Stimulated activated CD8-positive, alpha-beta memory T cell treated with anti-CD3 and anti-CD28 coated beads, Interleukin-2, amount 100 ng/mL, for 48 hours (primary cell): Measurements from ENCODE around the gene ZNF438.

ENCODE experiments used
- DNase-seq, 2 donors: peaks; one replicate each; pipeline ENCODE4 v3.0.0-alpha.2; 2020; ENCODE audit warnings: low read depth in 2 of 2

Gene ZNF438

DNA sequence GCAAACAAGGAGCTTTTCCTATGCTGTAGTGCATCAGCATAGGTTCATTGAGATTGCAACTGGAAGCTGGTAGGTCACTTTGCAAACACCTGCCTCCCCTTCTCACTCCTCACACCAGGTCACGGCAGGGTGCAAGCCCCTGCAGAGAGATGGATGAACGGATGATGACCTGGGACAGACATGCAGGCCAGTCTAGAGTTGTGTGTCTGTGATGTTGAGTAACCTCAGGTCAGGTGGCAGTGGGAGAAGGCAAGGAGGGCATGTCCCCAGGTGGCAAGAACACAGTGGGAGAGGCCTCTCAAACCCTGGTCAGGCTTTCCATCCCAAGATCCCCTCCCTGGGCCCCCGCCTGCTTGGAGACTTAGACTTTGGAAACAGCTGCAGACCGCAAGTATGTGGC is 205.0 kb downstream of the ZNF438 start:
- no peak for DNase-seq

GRCh38 chr10:30825495-30825894 is 206.2 kb downstream of the ZNF438 start:
- DNase-seq = no peak

DNA sequence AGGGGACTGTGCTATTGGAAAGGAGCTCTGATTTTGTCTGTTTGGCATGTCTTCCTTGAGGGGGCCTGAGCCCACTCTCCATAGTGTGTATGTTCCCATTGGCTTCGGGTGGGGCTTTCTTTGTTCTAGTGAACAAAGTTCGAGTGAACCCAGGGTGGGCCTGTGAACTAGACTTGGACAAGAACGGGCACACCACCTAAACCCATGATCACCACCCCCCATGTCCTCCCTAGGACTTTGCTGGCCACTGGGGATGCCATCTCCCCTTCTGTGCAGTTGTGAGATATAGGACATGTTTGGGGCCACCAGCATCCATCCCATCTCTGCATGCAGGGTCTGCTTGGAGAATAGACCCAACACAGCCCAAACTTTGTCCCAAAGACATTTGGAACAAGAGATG is 206.6 kb downstream of the ZNF438 start:
- no peak for DNase-seq

GRCh38 chr10:30823651-30824050 is 208.0 kb downstream of the ZNF438 start:
- no peak for DNase-seq

DNA sequence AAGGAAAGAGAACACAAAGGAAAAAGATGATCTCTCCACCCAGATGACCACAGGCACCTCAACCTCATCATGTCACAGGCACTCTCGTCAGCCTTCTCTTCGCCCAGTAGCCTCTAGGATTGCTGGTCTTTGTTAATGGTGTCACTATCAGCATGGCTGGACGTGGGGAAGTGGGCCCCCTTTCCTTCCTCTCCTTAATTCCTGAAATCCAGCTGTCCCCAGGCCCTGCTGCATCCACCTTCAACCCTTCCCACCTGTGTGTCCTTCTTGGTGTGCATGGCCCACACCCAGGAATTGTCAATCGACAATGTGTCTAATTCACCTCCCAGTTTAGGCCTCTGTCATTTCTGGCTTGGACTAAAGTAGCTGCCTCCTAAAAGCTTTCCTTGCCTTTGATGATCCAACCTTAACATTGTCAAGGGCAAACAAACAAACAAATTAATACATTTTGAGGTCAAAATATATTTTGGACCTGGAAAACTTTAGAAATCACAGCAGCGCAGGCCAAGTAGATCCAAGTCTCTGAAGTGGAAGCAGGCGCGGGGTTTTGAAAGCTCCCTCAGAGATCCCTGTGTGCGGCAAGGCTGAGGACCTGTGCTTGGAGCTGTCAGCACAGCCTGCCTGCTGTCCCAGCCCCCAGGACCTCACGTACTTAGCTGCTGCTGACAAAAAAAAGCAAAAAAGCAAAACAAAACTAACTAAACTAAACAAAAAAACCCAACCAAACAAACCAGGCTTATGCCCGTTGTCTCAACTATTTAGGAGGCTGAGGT is 208.8 kb downstream of the ZNF438 start:
- no peak for DNase-seq

DNA sequence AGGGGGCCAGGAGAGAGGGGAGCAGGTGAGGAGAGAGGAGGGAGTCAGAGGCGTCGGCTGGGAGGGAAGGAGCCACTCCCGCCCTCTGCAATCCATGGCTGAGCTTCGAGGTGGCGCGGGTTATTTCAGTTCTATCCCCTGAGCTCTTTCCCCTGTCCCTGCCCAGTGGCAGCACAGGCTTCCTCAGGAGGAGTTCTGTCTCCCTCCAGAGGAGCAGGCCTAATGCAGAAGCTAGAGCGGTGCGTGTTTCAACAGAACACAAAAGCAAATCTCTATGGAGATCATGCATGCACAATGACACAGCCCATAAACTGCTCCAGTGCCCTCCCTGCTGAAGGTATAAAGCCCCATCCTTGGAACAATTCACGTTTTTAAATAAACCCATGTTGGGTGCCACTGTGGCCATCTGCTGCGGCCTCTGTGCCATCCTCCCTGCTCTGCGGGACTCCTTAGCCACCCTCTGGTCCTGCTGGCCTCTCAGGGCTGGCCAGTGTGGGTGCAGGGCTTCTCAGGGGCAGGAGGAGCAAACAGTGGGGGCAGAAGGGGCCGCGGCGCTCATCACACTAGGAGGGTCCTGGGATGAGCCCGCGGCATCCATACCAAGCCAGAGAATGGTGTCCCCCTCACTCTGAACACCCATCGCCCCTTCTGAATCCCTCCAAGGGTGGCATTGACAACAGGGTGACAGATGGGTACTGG is 209.5 kb downstream of the ZNF438 start:
- DNase-seq = no peak

- DNase-seq = no peak
Observed at GRCh38 chr10:30821261-30821993, 210.2 kb downstream of the ZNF438 start.

DNA sequence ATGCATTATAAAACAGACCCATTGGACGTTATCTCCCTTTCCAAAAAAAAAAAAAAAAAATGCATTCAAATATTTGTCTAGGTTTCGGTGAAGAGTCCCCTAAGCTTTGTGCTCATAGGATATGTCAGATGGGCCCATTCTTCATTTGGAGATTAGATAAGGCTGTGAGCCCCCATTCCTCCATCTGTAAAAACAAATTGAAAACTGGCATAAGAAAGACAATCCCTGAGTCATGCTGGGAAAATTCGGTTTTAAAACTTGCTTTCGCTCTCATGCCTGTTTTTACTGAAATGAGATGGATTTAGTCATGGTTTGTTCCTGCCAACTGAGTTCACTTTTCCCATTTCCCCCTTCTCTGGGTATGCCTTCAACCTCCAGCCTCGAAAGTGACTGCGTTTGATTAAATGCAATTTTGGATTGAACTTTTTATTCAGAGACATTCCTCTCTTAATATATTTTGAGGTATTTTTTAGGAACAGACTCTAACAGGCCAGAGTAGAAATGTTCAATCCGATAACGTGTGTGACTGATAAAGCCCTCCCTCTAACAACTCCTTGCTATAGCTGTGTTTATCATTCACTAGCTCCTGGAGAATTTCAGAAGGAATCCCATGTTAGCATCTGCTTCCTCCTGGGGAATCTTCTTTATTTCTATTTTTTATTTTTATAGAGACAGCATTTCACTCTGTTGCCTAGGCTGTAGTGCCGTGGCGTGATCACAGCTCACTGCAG is 211.2 kb downstream of the ZNF438 start:
- DNase-seq = no peak

GRCh38 chr10:30819341-30820181 is 212.1 kb downstream of the ZNF438 start:
- no peak for DNase-seq

DNA sequence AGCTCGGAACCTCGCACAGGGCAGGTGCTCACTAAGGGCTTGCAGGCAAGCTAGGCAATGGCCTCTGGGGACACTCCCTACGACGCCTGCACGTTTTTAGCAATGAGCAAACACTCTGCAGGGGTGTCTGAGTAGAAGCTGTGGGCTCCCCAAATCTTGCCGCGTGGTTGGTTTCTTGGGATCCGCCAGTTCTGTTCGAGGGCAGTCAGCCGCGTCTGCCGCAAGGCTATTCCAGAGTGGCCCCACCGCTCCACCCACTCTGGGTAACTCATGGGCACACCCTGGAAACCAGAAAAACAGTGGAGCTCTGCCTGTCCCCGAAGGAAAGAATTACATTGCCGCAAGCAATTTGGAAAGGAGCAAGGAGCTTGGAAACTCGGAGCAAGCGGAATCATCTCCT is 212.8 kb downstream of the ZNF438 start:
- DNase-seq = no peak

DNA sequence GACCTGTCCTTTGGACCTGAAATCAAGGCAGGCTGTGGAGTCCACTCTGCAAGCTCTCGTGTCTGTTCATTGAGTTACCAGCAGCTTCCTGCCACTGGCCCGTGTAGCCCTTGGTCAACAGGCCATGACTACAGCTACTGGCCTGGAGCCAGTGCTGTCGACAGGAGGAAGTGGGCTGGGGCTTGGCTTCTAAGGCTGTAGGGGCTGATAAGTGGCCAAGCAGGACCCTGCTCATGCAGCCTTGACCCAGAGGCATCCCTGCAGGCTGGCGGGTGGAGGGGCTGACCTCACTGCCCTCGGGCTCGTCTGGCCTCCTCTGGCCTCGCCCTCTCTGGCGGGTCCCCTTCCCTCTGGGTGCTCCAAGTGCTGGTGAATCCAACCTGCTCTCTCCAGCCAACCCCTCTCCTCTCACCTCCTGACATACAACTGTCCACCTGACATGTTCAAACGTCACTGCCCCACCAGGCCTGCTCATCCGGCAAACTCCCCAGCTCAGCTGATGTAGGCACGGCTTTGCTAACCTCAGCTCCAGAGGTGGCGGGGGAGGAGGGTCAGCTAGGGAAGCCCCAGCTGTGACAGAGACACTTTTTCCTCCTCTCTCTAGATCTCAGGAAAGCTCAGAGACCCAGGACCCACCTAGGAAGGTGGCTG is 213.5 kb downstream of the ZNF438 start:
- DNase-seq = no peak

GRCh38 chr10:30817541-30817940 is 214.1 kb downstream of the ZNF438 start:
- no peak for DNase-seq

DNA sequence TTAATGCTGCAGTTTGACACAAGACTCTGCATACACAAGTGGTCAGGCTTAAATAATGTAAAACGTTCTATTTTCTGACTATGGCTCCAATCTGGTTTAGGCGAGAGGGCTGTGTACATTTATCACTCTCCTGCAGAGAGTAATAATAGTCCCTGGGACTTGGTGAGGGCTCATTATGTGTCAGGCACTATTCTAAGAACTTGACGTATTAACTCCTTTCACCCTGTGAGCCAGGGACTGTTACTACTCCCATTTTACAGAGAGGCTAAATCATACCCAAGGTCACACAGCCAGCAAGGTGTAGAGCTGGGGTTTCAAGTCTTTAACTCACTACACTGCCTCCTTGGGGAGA is 214.9 kb downstream of the ZNF438 start:
- DNase-seq = no peak

DNA sequence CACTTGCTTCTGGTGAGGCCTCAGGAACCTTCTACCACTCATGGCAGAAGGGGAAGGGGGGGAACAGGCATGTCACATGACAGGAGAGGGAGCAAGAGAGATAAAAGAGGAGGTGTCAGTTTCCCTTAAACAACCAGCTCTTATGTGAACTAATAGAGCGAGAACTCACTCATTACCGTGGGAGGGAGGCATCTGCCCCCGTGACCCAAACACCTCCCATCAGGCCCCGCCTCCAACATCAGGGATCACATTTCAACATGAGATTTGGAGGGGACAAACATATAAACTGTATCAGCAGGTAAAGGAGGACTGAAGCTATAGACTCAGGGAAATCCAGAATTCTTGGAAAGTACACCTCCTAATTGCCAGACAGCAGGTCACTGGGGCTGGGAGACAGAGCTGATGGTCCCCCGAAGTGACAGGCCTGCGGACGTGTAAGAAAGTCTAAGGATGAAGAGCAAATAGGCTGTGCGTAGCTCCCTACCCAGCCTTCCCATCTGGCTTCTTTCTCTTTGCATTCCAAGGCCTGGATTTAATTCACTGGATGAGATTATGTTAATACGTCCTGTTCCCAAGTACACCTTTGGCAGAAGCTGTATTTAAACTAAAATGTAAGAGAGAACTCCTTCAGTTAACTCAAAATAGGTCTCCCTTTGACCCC is 215.4 kb downstream of the ZNF438 start:
- DNase-seq = no peak

- no peak for DNase-seq
Observed at GRCh38 chr10:30813872-30814481, 217.7 kb downstream of the ZNF438 start.

GRCh38 chr10:30812018-30812851 is 219.4 kb downstream of the ZNF438 start:
- no peak for DNase-seq

- no peak for DNase-seq
Observed at GRCh38 chr10:30811276-30812017, 220.2 kb downstream of the ZNF438 start.

- DNase-seq = no peak
Observed at GRCh38 chr10:30810416-30810815, 221.2 kb downstream of the ZNF438 start.
